ENCODE measurements around the gene KCTD8.

The KCTD8 gene

DNA sequence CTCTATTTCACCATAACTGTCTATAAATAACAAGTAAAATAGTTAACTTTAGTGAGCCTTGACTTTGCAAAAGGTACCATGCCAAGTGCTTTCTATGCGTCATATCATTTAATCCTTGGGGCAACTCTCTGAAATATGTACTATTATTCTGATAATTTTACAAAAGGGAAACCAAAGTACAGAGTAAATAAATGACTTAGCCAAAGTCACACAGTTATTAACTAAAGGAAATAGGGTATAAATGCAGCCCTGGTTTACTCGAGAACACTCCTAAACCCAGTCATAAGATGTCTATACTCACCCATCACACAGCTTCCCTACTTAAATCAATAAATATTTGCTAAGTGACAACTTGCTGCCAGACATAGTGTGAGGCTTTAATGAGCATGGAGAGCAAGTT is 14.4 kb downstream of the KCTD8 start:
- Histone ChIP-seq H3K4me1 (no peaks in the 10 kb centered on the region), H3K36me3 (no peaks in the 10 kb centered on the region)

DNA sequence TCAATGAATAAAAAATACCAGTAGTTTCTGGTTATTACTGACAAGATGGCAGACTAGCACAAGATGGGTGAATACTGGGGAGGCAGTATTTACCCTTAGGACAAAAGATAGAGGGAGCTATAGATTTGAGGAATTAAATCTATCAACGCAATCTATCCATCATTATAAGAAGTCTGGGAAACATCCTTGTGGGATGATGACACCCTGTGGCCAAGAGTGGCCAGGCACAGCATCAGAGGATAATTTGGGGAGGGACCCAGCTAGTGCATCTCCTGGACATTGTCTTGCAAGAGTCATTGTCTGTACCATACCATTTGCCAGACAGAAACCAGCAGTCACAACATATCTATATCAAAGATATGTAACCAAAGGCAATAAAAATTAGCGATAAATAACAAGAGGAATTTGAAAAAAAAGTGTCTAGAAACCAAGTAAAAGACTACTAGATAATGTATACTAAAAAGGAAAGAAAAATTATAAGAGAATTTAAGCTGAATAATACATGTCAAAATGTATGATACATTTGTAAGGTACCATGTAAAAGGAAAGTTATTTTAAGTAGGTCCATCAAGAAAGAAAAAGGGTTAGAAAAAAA is 22.9 kb downstream of the KCTD8 start:
- peak; percentile 11 for DNase-seq
- no peak overlapping the region for H3K4me3 ChIP-seq (ENCODE audit: low read depth, low read length)
- H3K27me3 ChIP-seq: no peaks in the 10 kb centered on the region
- no peaks in the 10 kb centered on the region for H3K4me1 ChIP-seq
- no peaks in the 10 kb centered on the region for H3K36me3 ChIP-seq
- H3K9me3 ChIP-seq: no peaks in the 10 kb centered on the region
- TF ChIP-seq, protein P1, sequence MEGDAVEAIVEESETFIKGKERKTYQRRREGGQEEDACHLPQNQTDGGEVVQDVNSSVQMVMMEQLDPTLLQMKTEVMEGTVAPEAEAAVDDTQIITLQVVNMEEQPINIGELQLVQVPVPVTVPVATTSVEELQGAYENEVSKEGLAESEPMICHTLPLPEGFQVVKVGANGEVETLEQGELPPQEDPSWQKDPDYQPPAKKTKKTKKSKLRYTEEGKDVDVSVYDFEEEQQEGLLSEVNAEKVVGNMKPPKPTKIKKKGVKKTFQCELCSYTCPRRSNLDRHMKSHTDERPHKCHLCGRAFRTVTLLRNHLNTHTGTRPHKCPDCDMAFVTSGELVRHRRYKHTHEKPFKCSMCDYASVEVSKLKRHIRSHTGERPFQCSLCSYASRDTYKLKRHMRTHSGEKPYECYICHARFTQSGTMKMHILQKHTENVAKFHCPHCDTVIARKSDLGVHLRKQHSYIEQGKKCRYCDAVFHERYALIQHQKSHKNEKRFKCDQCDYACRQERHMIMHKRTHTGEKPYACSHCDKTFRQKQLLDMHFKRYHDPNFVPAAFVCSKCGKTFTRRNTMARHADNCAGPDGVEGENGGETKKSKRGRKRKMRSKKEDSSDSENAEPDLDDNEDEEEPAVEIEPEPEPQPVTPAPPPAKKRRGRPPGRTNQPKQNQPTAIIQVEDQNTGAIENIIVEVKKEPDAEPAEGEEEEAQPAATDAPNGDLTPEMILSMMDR (IDR thresholded peaks at IDR 0.05; ENCODE audit: low read depth, low read length): peak; percentile 47

More for the DNA sequence above, 14.4 kb downstream of the KCTD8 start:
- Histone ChIP-seq H3K27me3 (no peaks in the 10 kb centered on the region), H3K9me3 (no peaks in the 10 kb centered on the region), H3K4me3 (ENCODE audit: low read depth, low read length) (no peak overlapping the region)
- TF ChIP-seq, protein P1 (IDR thresholded peaks at IDR 0.05; ENCODE audit: low read depth, low read length): no peak
- no peak for DNase-seq

DNA sequence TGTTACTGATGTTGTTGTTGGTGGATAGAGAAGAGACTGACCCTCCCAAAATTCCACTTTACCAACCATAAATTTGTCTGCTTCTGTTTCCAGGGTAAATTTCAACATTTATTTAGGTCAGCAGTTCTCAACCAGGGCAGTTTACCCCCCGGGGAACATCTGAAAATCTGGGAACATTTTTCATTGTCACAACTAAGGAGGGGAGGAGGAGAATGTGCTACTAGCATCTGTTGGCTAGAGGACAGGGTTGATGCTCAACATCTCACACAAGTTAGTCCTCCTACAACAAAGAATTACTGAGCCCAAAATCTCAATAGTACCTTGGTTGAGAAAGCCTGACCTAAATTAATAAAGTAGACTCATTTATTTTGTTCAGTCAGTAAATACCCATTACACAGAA is 25.7 kb downstream of the KCTD8 start:
- no peak for DNase-seq
- no peaks in the 10 kb centered on the region for H3K4me1 ChIP-seq
- TF ChIP-seq, protein P1 (IDR thresholded peaks at IDR 0.05; ENCODE audit: low read depth, low read length): no peak
- H3K9me3 ChIP-seq: no peaks in the 10 kb centered on the region
- no peaks in the 10 kb centered on the region for H3K36me3 ChIP-seq
- H3K4me3 ChIP-seq (ENCODE audit: low read depth, low read length): no peak overlapping the region
- no peaks in the 10 kb centered on the region for H3K27me3 ChIP-seq

DNA sequence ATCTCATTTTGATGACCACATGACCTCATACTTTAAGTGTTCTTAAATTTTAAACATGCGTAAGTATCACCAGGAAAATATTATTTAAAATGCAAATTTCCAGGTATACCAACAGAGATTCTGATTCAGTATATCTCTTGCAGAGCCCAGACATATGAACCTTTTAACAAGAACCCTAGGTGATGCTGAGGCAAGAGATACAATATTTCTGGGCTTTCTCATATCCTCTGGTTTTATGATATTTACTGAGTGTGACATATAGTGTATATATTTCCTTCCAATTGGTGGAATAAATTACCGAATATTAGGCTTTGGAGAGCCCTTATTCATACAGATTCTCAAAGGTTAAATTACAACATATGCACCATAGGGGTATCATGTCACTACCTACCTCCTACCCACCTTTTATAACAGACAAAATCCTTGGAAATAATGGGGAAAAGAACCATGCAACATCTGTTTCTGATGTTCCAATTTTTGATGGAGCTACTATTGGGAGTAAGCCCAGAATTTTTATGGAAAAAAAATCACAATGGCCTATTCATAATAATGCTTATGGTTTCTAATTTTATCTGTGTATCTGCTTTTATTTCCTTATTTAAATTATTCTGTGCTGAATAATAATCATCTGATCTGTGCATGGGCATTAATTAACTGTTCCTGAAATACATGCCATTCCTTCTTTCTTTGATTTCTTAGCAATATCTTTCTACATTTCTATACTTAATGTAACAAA is 27.1 kb downstream of the KCTD8 start:
- Histone ChIP-seq H3K9me3 (no peaks in the 10 kb centered on the region), H3K4me3 (ENCODE audit: low read depth, low read length) (no peak overlapping the region), H3K27me3 (no peaks in the 10 kb centered on the region), H3K36me3 (no peaks in the 10 kb centered on the region), H3K4me1 (no peaks in the 10 kb centered on the region)
- TF ChIP-seq, protein P1 (IDR thresholded peaks at IDR 0.05; ENCODE audit: low read depth, low read length): no peak
- no peak for DNase-seq

DNA sequence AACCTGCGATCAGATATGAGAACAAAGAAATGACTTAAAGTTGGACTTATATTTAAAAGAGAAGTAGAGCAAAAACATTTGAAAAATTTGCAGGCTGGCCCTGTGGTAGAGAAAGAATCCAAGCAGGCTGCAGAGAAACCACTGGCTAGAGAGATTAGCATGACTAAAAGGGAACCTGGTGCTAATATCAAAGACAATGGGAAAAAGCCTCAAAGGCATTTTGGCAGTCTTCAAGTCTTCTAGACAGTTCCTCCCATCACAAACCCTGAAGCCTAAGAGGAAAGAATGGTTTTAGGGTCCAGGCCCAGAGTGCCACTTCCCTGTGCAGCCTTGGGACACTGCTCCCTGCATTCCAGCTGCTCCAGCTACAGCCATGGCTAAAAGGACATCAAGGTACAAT is 33.4 kb downstream of the KCTD8 start:
- Histone ChIP-seq H3K4me3 (ENCODE audit: low read depth, low read length) (no peak overlapping the region), H3K36me3 (no peaks in the 10 kb centered on the region), H3K9me3 (no peaks in the 10 kb centered on the region), H3K4me1 (no peaks in the 10 kb centered on the region), H3K27me3 (no peaks in the 10 kb centered on the region)
- no peak for DNase-seq
- TF ChIP-seq, protein P1 (IDR thresholded peaks at IDR 0.05; ENCODE audit: low read depth, low read length): no peak
